Small intestine (tissue), 7 donors: Measurements from ENCODE around the gene PLXDC1. TPM values are rescaled to one million over a fixed set of nuclear protein-coding genes. Genes with fewer than 3 reads are reported as not detected.

Experiments used
- DNase-seq, 2 donors: peaks; one replicate each; pipeline versions ENCODE4 v3.0.0 to v3.0.0-alpha.2; 2013
- FAIRE-seq: peaks from 2 replicates; lab custom pipeline; 2012; peaks lifted over from hg19 to GRCh38; lab: Jason Lieb, UNC
- H3K27ac ChIP-seq, 3 donors: one replicate each; pipeline ENCODE4 v1.5.1; 2013; ENCODE audit warnings: low read length in 2 of 3, mild to moderate bottlenecking in 2 of 3, control low read depth in 1 of 3, inconsistent platforms in 1 of 3, low read depth in 1 of 3, moderate library complexity in 1 of 3
- H3K27me3 ChIP-seq, 3 donors: one replicate each; pipeline ENCODE4 v1.6.1; 2013; ENCODE audit warnings: low read length in 3 of 3, inconsistent platforms in 1 of 3; ENCODE audit not compliant: control insufficient read depth in 3 of 3, insufficient read depth in 3 of 3
- H3K36me3 ChIP-seq, 3 donors: one replicate each; pipeline ENCODE4 v1.6.1; 2013; ENCODE audit warnings: low read length in 3 of 3, inconsistent platforms in 1 of 3, low read depth in 1 of 3, mild to moderate bottlenecking in 1 of 3, moderate library complexity in 1 of 3; ENCODE audit not compliant: control insufficient read depth in 3 of 3, insufficient read depth in 2 of 3
- H3K4me1 ChIP-seq, 3 donors: one replicate each; pipeline ENCODE4 v1.6.1; 2013; ENCODE audit warnings: low read length in 2 of 3, inconsistent platforms in 1 of 3, low read depth in 1 of 3, mild to moderate bottlenecking in 1 of 3, moderate library complexity in 1 of 3; ENCODE audit not compliant: control insufficient read depth in 3 of 3, insufficient read depth in 2 of 3
- H3K4me3 ChIP-seq, 3 donors: one replicate each; pipeline ENCODE4 v1.5.1; 2013; ENCODE audit warnings: low read length in 3 of 3, control low read depth in 1 of 3, inconsistent platforms in 1 of 3, low read depth in 1 of 3, mild to moderate bottlenecking in 1 of 3, moderate library complexity in 1 of 3
- H3K9me3 ChIP-seq, 2 donors: one replicate each; pipeline ENCODE4 v1.6.1; 2013; ENCODE audit warnings: low read depth in 1 of 2, low read length in 1 of 2; ENCODE audit not compliant: control insufficient read depth in 2 of 2, insufficient read depth in 1 of 2
- WGBS, 3 donors: extraction: QIAGEN DNeasy Blood & Tissue Kit; methylation state at CpG; one replicate each; pipeline ENCODE4 v1.1.7; 2013; 5-methylcytosine and 5-hydroxymethylcytosine counted together
- polyA plus RNA-seq, 4 donors: library from polyadenylated mRNA; stranded (reverse) in 3 of 4; unstranded in 1 of 4; fragments of 200-250 nt in 3 of 4; fragments of 120-200 nt in 1 of 4; gene quantifications; one replicate each; pipeline versions ENCODE4 v1.2.1 to v1.2.3, GENCODE V29; 2013
- donor health status: healthy with polysubstance abuse.
- donor health status: control.
- donor health status: control.
- donor health status: Bipolar disorder and iron deficiency.
- donor health status: healthy.

Gene PLXDC1
- polyA plus RNA-seq, 4 donors: 2.1 to 12.7 (median 3.4) TPM

GRCh38 chr17:39191750-39192510 is 40.5 kb upstream of the PLXDC1 start:
- H3K4me3 ChIP-seq: no peak overlapping the region
- H3K27ac ChIP-seq: no peak overlapping the region
- DNase-seq (no peak), FAIRE-seq (no peak)
- peaks cover 0 to 19% (median 0%) of the 10 kb centered on the region in 3 donors for H3K27me3 ChIP-seq
- H3K4me1 ChIP-seq: peaks cover 0 to 7% (median 4%) of the 10 kb centered on the region in 3 donors
- peaks cover 0 to 25% (median 2%) of the 10 kb centered on the region in 3 donors for H3K36me3 ChIP-seq
- H3K9me3 ChIP-seq: no peaks in the 10 kb centered on the region
- WGBS, 3 donors: 92 to 98% (median 93%) methylated on average over 8 to 9 of the region's 9 CpGs

GRCh38 chr17:39187152-39187830 is 35.9 kb upstream of the PLXDC1 start:
- DNase-seq: peak in 1 of 2 donors; percentile 61

DNA sequence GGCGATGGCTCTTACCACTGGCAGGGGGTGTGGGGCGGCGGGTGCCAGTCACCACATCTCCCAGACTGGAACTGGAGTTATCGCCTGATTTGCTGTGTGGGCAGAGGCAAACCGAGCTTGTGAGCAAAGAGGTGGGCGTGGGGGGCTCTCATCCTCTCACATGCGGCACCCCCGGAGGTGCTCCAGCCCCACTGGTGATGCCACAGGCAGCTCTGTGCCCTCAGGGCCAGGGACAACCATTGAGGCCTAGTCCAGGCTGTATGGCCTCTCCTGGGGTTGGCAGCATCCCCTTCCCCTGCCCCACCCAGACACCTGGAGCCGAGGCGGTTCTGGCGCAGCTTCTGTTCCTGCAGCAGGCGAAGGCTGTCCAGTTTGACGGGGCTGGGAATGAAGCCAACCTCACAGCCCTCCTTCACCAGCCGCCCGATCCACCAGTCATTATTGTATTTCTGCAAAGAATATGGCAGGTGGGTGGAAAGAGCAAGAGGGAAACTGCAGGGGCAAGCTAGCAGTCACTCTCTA is 35.1 kb upstream of the PLXDC1 start:
- FAIRE-seq (no peak), DNase-seq (no peak)
- H3K9me3 ChIP-seq: no peaks in the 10 kb centered on the region
- no peak overlapping the region for H3K27ac ChIP-seq
- no peaks in the 10 kb centered on the region for H3K4me1 ChIP-seq
- no peaks in the 10 kb centered on the region for H3K27me3 ChIP-seq
- H3K36me3 ChIP-seq: peaks cover 0 to 39% (median 5%) of the 10 kb centered on the region in 3 donors
- H3K4me3 ChIP-seq: no peak overlapping the region
- 82 to 85% (median 84%) methylated on average over 13 to 15 of the region's 15 CpGs for WGBS, 3 donors

More at GRCh38 chr17:39187152-39187830, 35.9 kb upstream of the PLXDC1 start:
- no peak overlapping the region for H3K4me3 ChIP-seq
- H3K4me1 ChIP-seq: no peaks in the 10 kb centered on the region
- WGBS, 3 donors: 59 to 83% (median 70%) methylated on average over 9 of the region's 9 CpGs
- H3K27ac ChIP-seq: peak overlapping the region in 1 of 3 donors; percentile 8
- no peaks in the 10 kb centered on the region for H3K27me3 ChIP-seq
- H3K9me3 ChIP-seq: no peaks in the 10 kb centered on the region
- H3K36me3 ChIP-seq: peaks cover 0 to 45% (median 5%) of the 10 kb centered on the region in 3 donors
- FAIRE-seq: no peak

DNA sequence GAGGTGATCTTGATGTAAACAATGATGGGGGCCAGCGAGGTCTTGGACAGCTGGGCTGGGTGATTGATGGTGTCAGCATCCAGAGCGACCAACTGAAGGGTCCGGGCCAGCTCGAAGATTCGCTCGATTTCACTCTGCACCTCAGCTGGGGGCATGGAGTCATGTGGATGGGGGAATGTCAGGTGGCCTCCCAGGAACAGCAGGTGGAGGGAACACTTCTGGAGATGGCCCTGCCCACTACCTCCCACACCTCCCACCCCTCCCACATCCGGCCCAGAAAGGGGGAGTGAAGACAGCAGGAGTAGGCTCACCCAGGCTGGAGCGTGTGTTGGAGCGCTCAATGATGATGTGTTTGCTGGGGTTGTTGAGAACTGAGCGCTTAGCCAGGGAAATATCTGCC is 32.3 kb upstream of the PLXDC1 start:
- WGBS, 3 donors: 88 to 98% (median 93%) methylated on average over 10 of the region's 10 CpGs

DNA sequence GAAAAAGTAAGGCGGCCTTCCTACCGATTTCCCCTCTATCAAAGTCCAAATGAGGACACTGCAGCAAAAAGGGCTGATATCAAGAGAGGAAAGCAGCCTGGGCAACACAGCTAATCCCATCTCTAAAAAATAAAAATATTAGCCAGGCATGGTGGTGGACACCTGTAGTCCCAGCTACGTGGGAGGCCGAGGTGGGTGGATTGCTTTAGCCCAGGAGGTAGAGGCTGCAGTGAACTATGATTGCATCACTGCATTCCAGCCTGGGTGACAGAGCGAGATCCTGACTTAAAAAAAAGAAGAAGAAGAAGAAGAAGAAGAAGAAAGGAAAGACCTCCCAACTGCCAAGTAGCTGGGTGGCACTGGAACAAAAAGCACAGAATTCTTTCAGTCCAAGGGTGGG is 31.6 kb upstream of the PLXDC1 start:
- H3K27ac ChIP-seq: no peak overlapping the region
- DNase-seq: no peak
- H3K4me3 ChIP-seq: no peak overlapping the region
- FAIRE-seq: no peak
- H3K36me3 ChIP-seq: peaks cover 0 to 36% (median 5%) of the 10 kb centered on the region in 3 donors
- H3K27me3 ChIP-seq: no peaks in the 10 kb centered on the region
- peaks cover 0 to 2% (median 0%) of the 10 kb centered on the region in 3 donors for H3K4me1 ChIP-seq
- 90 to 94% (median 90%) methylated on average over 5 of the region's 5 CpGs for WGBS, 3 donors
- no peaks in the 10 kb centered on the region for H3K9me3 ChIP-seq

More for the DNA sequence above, 32.3 kb upstream of the PLXDC1 start:
- no peaks in the 10 kb centered on the region for H3K9me3 ChIP-seq
- no peak for FAIRE-seq
- no peak for DNase-seq
- peaks cover 0 to 38% (median 5%) of the 10 kb centered on the region in 3 donors for H3K36me3 ChIP-seq
- H3K27me3 ChIP-seq: no peaks in the 10 kb centered on the region
- H3K4me1 ChIP-seq: no peaks in the 10 kb centered on the region
- no peak overlapping the region for H3K4me3 ChIP-seq
- H3K27ac ChIP-seq: no peak overlapping the region

- Histone ChIP-seq H3K4me1 (peaks cover 0 to 3% (median 0%) of the 10 kb centered on the region in 3 donors), H3K4me3 (no peak overlapping the region), H3K27me3 (no peaks in the 10 kb centered on the region), H3K9me3 (no peaks in the 10 kb centered on the region), H3K36me3 (peaks cover 0 to 36% (median 3%) of the 10 kb centered on the region in 3 donors), H3K27ac (no peak overlapping the region)
- FAIRE-seq (no peak), DNase-seq (no peak)
- WGBS, 3 donors: 87 to 91% (median 90%) methylated on average over 5 of the region's 5 CpGs
These were observed 29.9 kb upstream of the PLXDC1 start for GRCh38 chr17:39181303-39181702.

- DNase-seq (peak; percentile 52 to 71), FAIRE-seq (no peak)
- H3K36me3 ChIP-seq: peaks cover 0 to 27% (median 0%) of the 10 kb centered on the region in 3 donors
- peaks cover 0 to 8% (median 0%) of the 10 kb centered on the region in 3 donors for H3K4me1 ChIP-seq
- 13 to 52% (median 33%) methylated on average over 4 of the region's 4 CpGs for WGBS, 3 donors
- H3K9me3 ChIP-seq: no peaks in the 10 kb centered on the region
- no peak overlapping the region for H3K4me3 ChIP-seq
- peak overlapping the region in 1 of 3 donors; percentile 8 for H3K27ac ChIP-seq
- H3K27me3 ChIP-seq: no peaks in the 10 kb centered on the region
These were observed 27.1 kb upstream of the PLXDC1 start for GRCh38 chr17:39178536-39178935.

- Histone ChIP-seq H3K4me1 (peaks cover 0 to 8% (median 0%) of the 10 kb centered on the region in 3 donors), H3K36me3 (peaks cover 0 to 22% (median 0%) of the 10 kb centered on the region in 3 donors), H3K27ac (no peak overlapping the region), H3K9me3 (no peaks in the 10 kb centered on the region), H3K4me3 (no peak overlapping the region), H3K27me3 (peaks cover 0 to 2% (median 0%) of the 10 kb centered on the region in 3 donors)
- FAIRE-seq (no peak), DNase-seq (no peak)
- WGBS, 3 donors: 93 to 97% (median 96%) methylated on average over 12 of the region's 12 CpGs
These were observed 25.8 kb upstream of the PLXDC1 start for GRCh38 chr17:39177256-39177655.
